Measurements from ENCODE around the gene HILPDA. TPM values are rescaled to one million over a fixed set of nuclear protein-coding genes. Genes with fewer than 3 reads are reported as not detected.

Gene HILPDA
- total and polyA plus RNA-seq, 9 of the 15 experiments (the other 6 are each of a cell fraction or from before 2014, with no cell fraction given) = 8.3 to 71.8 (median 23.5) TPM

DNA sequence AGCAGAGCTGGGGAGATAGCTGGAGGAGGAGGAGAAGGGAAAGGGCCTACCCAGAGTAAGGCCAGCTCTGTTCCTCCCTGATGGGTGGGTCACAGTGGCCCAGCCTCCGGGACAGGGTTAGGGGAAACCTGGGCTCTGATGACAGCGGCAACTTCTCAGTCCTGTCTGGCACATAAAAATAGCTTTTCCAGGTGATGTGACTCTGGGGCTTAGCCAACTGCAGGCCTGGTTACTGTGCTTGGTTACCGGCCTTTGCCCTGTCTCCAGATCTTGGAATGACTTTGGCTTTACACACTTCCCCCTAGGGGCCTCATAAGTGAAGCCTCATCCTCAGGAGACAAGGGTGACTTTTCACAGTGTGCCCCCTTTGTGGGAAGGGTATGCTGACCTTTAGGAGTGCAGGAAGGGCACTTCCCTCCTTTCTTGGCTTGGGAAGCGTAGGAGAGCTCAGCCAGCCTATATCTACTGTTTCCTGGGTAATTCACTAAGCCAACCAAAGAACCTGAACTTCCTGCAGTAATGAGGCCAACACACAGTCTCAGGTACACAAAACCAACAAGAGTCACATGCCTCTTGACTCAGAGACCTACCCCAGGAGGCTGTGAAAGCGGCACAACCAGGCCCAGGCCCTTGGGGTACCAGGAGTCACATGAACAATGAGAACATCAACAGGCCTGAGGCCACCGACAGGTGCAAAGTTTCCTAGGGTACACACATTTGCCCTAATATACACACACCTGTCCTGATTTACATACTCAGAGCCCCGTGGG, 11.7 kb upstream of the HILPDA start (continued):
- TF ChIP-seq, protein P1, sequence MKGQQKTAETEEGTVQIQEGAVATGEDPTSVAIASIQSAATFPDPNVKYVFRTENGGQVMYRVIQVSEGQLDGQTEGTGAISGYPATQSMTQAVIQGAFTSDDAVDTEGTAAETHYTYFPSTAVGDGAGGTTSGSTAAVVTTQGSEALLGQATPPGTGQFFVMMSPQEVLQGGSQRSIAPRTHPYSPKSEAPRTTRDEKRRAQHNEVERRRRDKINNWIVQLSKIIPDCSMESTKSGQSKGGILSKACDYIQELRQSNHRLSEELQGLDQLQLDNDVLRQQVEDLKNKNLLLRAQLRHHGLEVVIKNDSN (CRISPR knock-in tag; IDR thresholded peaks at IDR 0.05) = peak; percentile 3; the same call in 1 of the 2 replicates
- TF ChIP-seq, protein P2, sequence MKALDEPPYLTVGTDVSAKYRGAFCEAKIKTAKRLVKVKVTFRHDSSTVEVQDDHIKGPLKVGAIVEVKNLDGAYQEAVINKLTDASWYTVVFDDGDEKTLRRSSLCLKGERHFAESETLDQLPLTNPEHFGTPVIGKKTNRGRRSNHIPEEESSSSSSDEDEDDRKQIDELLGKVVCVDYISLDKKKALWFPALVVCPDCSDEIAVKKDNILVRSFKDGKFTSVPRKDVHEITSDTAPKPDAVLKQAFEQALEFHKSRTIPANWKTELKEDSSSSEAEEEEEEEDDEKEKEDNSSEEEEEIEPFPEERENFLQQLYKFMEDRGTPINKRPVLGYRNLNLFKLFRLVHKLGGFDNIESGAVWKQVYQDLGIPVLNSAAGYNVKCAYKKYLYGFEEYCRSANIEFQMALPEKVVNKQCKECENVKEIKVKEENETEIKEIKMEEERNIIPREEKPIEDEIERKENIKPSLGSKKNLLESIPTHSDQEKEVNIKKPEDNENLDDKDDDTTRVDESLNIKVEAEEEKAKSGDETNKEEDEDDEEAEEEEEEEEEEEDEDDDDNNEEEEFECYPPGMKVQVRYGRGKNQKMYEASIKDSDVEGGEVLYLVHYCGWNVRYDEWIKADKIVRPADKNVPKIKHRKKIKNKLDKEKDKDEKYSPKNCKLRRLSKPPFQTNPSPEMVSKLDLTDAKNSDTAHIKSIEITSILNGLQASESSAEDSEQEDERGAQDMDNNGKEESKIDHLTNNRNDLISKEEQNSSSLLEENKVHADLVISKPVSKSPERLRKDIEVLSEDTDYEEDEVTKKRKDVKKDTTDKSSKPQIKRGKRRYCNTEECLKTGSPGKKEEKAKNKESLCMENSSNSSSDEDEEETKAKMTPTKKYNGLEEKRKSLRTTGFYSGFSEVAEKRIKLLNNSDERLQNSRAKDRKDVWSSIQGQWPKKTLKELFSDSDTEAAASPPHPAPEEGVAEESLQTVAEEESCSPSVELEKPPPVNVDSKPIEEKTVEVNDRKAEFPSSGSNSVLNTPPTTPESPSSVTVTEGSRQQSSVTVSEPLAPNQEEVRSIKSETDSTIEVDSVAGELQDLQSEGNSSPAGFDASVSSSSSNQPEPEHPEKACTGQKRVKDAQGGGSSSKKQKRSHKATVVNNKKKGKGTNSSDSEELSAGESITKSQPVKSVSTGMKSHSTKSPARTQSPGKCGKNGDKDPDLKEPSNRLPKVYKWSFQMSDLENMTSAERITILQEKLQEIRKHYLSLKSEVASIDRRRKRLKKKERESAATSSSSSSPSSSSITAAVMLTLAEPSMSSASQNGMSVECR (CRISPR knock-in tag; IDR thresholded peaks at IDR 0.05) = 0 out of 2 replicates have a peak, but pooled peaks have one; percentile 21

DNA sequence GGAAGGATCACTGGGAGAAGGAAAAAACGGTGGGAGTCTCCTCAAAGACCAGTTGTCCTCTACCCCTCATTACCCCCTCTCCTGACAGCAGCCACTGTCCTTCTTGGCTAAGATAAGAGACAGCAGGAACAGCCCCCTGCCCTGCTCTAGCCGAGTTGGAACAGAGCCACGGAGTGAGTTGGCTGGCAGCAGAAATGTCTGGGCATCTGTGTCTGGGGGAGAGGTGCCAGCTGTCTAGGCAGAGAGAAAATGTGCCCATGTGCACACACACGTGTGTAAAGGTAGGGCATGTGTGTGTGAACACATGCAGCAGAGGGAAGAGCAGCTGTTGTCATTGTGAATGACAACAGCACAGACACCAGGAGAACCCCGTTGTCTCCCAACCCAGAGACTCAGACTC, 9.4 kb upstream of the HILPDA start:
- intact Hi-C loops (cut with micrococcal nuclease) = no loop called here

More for the DNA sequence above, 9.4 kb upstream of the HILPDA start:
- peak; percentile 45 for ATAC-seq
- Histone ChIP-seq H3K9ac (ENCODE audit: insufficient read depth in 1 of 2, low read depth in 2 of 2, low read length in 2 of 2) (peak overlapping the region in 1 of 2 experiments; percentile 69; a peak in 1 of 4 replicates), H3K79me2 (ENCODE audit: control insufficient read depth, insufficient read depth, low read length) (no peaks in the 10 kb centered on the region), H3K9me1 (ENCODE audit: control insufficient read depth, insufficient read depth, low read length) (no peaks in the 10 kb centered on the region), H3K27ac (ENCODE audit: extremely low read depth, low read depth, low read length) (no peak overlapping the region), H4K20me1 (replicated peaks; ENCODE audit: control insufficient read depth, insufficient read depth, low read length) (no peaks in the 10 kb centered on the region), H3K9me3 (replicated peaks; ENCODE audit: control insufficient read depth, insufficient read depth, low read depth, low read length) (no peaks in the 10 kb centered on the region), H3K4me1 (replicated peaks in 1 of 2; ENCODE audit: control insufficient read depth in 2 of 2, insufficient read depth in 2 of 2, low read length in 2 of 2) (peaks cover 0 to 8% of the 10 kb centered on the region in 2 experiments; a peak in 3 of 5 replicates), H3K36me3 (ENCODE audit: control insufficient read depth, insufficient read depth, low read length) (no peaks in the 10 kb centered on the region), H3K4me3 (no peak overlapping the region), H3K27me3 (ENCODE audit: control insufficient read depth in 2 of 2, insufficient read depth in 2 of 2, low read length in 2 of 2) (no peaks in the 10 kb centered on the region), H3K4me2 (ENCODE audit: insufficient read depth, low read length) (peak overlapping the region; percentile 23; the same call in 1 of the 2 replicates), H2AFZ (ENCODE audit: low read depth, low read length) (peak overlapping the region; percentile 82)
- 7% methylated on average over 5 of the region's 5 CpGs for WGBS (ENCODE audit: insufficient coverage, low coverage, missing lambda C conversion rate)
- TF ChIP-seq NFIC (IDR thresholded peaks at IDR 0.05) (peak; percentile 61), TAF1 (IDR thresholded peaks at IDR 0.05; ENCODE audit: control insufficient read depth, extremely low read depth, insufficient read depth, low read length, severe bottlenecking) (no peak)
- TF ChIP-seq, protein P3, sequence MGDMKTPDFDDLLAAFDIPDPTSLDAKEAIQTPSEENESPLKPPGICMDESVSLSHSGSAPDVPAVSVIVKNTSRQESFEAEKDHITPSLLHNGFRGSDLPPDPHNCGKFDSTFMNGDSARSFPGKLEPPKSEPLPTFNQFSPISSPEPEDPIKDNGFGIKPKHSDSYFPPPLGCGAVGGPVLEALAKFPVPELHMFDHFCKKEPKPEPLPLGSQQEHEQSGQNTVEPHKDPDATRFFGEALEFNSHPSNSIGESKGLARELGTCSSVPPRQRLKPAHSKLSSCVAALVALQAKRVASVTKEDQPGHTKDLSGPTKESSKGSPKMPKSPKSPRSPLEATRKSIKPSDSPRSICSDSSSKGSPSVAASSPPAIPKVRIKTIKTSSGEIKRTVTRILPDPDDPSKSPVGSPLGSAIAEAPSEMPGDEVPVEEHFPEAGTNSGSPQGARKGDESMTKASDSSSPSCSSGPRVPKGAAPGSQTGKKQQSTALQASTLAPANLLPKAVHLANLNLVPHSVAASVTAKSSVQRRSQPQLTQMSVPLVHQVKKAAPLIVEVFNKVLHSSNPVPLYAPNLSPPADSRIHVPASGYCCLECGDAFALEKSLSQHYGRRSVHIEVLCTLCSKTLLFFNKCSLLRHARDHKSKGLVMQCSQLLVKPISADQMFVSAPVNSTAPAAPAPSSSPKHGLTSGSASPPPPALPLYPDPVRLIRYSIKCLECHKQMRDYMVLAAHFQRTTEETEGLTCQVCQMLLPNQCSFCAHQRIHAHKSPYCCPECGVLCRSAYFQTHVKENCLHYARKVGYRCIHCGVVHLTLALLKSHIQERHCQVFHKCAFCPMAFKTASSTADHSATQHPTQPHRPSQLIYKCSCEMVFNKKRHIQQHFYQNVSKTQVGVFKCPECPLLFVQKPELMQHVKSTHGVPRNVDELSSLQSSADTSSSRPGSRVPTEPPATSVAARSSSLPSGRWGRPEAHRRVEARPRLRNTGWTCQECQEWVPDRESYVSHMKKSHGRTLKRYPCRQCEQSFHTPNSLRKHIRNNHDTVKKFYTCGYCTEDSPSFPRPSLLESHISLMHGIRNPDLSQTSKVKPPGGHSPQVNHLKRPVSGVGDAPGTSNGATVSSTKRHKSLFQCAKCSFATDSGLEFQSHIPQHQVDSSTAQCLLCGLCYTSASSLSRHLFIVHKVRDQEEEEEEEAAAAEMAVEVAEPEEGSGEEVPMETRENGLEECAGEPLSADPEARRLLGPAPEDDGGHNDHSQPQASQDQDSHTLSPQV (IDR thresholded peaks at IDR 0.05) = peak; percentile 35; the same call in 1 of the 2 replicates
- in situ Hi-C loops (cut with MboI) = no loop called here
- BruUV-seq (replicated peaks) = no TSS peak
- ChIA-PET CTCF (ENCODE audit: low intra/inter-chr PET ratio) (no interaction called here), POLR2A (interaction anchor here (0.9 to 1.5 kb wide), 2 partner anchors 9 kb away, joined by 3 to 4 read pairs; partner anchors contain the start of gene HILPDA)
- DNase-seq (ENCODE audit: extremely low read depth in 1 of 4, low spot score in 3 of 4) = no peak
- no peak for FAIRE-seq

Measured in K562 (cell line).